GM18499 (cell line): Measurements from ENCODE around the gene ADAMTSL1.

Source experiments
- ATAC-seq: cut with Tn5 transposase; IDR thresholded peaks from one replicate; pipeline ENCODE4 v1.9.1; 2021; ENCODE audit warnings: moderate number of reproducible peaks; ENCODE audit not compliant: insufficient read depth, unreplicated experiment

The ADAMTSL1 gene

DNA sequence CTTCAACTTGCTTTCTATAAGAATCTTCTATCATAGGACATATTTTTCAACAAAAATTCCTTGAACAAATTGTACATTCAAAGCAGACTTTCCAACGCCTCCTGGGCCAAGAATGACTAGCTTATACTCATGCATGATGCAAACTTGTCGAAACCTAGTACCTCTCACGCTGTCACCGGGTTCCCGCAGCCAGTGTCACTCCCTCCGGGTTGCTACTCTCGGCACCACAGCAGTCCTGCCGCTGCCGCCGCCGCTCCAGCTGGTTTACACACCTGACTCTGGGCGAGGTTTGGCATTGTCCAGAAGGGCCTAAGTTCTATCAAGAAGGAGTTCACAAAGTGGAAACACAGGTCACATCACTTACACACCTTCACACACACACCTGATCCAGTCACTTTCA, 244.4 kb downstream of the ADAMTSL1 start:
- ATAC-seq = no peak

DNA sequence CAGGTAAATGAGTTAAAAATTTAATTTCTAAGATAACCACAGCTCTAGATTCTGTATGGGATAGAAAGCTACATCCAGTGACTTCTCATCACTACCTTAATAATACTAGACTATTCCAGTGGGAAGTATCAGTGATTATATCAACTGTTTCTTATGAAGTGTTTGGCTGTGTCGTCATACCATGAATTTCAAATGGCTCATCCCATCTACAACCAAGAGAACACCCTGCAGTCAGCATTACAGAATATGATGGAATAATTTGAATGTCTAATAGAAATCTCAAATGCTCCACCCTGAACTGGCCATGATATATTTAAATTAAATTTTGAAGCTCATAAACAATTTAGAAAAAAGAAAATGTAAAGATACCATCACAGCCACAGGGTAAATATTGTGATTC, 245.0 kb downstream of the ADAMTSL1 start:
- ATAC-seq = no peak

DNA sequence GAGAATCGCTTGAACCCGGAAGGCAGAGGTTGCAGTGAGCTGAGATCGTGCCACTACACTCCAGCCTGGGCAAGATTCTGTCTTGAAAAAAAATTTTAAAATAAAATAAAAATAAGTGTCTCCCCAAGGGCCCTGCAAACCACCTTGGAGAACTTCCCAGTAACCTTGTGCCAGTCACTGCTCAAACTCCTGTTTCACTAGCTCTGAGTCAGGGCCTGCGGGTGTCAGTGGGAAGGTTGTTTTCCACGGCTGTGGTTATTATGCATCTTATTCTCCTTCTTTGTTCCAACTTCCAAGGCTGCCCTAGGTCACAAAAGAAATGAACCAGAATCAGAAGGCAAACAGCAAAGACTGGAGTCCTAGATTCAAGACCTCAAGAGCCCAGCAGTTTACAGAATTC, 246.7 kb downstream of the ADAMTSL1 start:
- ATAC-seq = no peak

DNA sequence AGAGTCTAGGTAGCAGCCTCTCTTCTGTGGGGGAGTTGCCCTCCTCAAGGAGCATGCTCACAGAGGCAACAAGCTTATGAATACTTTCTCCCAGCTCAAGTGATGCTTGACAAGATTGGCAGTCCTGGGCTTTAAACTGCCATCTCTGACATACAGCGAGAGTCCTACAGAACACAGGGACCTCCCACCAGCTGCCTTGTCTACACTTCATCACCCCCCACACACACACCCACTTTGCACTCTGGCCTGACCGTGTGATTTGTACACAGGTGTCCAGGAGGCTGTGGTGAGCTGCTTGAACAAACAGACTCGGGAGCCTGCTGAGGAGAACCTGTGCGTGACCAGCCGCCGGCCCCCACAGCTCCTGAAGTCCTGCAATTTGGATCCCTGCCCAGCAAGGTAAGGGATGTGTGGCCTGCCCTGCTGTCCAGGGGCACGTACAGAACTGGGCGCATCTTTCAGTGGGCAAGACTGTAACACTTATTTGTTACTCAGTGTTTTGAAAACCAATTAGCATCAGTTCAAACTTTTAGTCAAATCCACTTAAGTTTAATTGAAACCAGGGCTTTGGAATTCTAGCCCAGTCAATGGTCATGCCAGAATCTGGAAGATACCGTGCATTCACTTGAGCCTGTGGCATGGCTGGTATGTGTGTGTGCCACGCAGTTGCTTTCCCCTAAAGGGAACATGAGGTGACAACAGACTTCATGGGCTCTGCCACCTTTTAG, 247.5 kb downstream of the ADAMTSL1 start:
- no peak for ATAC-seq

DNA sequence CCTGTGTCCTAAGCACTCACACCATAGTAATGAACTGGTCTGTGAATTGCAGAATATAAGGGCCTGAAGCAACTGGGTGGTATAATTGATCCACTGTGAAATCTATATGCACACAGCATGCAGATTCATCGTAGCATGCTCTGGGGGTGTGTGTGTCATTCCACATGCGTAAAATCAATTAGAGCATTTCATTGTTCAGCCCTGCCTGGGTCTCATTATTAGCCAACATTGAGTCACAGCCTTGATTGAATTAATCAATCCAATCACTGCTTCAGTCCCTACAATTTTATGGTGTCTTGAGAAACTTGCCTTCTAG, 248.0 kb downstream of the ADAMTSL1 start:
- no peak for ATAC-seq

DNA sequence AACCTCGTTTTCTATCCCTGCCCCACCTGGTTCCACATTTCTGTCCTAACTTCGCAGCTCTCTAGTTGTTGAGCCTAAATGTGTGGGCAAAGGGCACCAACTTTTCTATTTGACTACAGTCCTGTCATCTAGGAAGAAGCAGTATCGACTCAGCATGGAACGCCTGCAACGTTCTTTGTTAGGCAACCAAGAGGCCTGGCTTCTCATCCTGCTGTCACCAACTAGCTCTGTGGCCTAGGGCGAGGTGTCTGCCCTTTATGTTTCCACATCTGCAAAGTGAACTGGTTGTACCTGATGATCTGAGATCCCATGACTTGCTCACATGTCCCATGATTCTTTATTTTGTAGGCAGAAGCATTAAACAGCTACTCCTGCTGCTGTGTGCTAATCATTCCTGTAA, 248.9 kb downstream of the ADAMTSL1 start:
- no peak for ATAC-seq

DNA sequence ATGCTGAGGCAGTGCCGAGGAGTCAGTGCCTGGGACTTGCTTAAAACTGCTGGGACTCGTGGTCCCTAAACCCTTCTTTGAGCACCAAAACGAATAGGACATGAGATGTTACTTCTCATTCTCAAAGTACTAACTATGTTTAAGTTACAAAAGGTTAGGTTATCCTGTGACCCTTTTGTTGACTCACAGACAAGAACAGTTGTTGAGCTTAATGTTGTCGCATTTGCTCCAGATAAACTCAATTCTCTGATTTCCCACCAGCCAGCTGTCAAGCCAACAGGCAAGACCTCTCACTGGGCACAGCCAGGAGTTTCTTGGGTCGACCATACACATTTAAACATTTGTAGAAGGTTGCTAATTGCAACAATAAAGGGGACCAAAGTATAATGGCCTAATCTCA, 249.4 kb downstream of the ADAMTSL1 start:
- ATAC-seq = no peak

DNA sequence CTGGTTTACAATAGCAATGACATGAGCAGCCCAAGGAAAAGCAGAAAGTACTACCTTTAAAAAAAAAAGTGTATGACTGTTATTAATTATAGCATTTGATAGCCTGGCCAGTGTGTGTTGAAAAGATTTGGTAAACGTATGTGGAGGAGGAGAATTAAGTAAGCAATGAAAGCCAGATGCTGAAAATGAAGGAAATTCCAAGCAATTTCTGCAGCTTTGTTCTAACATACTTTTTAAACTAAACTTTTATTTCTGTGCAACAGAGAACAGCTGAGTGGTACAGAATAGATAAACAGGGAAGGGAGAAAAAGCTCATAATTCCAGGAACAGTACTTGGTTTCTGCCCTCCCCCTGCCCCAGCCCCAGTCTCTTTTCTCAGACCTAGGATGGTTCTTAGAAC, 252.6 kb downstream of the ADAMTSL1 start:
- ATAC-seq = no peak

DNA sequence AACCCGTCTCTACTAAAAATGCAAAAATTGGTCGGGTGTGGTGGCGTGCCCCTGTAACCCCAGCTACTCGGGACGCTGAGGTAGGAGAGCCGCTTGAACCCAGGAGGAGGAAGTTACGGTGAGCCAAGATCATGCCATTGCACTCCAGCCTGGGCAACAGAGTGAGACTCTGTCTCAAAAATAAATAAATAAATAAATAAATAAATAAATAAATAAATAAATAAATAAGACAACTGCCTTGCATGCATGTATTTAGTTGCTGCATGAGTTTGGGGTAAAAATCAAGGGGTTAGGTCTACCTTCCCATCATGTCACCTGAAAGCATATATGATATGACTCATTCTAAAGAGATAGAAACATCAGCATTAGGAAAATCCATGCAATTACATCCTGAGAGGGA, 254.0 kb downstream of the ADAMTSL1 start:
- no peak for ATAC-seq

DNA sequence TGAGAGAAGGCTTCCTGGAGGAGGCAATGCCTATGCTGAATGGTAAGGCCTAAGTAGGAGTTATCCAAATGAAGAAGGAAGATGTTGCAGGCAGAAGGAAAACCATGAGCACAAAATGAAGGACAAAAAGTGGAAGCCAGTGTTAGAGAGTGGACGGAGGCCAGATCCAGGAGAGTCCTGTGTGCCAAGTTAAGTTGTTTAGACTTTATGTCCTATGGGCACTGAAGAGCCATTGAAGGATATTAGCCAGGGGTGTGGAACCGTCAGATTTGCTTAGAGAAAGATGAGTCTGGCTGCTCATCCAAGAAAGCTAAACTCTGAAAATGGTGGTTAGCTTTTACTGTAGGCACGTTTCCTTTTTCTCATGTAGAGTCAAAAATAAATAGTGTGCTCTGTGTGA, 254.7 kb downstream of the ADAMTSL1 start:
- no peak for ATAC-seq

DNA sequence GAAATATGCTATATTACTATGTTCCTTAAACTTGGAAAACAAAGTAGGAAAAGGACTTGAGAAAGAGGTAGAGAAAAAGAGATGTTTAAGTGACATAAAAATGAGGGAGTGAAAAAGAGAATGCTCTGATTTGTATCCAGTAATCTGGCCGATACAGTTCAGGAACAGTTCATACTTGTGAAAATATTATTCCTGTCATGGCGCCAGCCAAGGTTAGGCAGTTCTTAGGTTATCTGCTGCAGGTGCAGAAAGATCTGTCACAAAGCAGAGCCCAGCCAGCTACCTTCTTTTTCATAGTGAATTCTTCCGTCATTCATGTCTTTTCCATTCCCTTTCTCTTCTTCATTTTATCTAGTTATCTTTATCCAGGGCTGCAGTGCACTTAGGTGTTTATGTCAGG, 256.3 kb downstream of the ADAMTSL1 start:
- no peak for ATAC-seq

DNA sequence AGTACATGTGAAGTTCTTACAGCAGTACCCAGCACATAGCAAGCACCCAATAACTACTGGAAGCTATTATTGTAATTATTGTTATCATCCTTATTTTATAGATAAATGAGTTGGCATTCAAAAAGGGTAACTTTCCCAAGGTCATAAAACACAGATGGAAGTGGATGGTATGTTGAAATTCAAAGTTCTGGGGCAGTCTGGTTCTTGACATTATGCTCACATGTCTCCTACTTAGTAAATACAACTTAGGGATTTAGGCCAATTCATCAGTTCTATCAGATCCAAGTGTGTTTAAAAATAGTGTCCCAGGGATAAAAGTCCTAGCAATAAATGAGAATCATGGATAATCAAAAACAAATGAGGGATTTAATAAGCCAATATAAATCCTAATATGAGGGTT, 265.2 kb downstream of the ADAMTSL1 start:
- no peak for ATAC-seq

DNA sequence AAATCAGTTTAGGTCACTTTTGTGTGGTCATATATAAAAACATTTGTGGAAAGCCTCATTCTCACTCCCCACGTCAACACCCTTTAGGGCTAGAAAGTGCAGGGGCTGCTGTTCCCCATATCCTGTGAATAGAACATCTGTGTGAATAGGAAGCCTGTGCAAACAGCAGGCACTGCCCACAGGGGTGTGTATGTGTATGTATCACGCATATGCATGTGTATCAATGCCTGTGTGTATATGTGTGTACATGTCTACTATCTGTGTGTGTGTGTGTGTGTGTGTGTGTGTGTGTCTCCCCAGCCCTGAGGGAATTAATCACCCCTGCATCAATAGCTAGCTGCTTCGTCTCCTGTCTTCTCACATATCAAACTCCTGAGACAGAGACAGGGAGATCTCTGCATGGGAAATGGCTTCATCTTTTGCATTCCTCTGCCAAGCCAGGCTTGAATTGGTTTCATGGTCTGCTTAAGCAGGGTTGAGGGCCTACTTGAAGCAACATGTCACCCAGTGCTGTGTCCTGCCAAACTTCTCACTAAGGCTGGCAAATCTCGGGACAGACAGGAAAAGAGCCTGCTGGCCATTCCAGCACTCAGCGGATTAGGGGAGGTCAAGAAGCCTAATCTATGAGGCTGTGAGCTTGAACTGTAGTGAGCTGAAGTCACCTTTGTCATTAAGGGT, 265.8 kb downstream of the ADAMTSL1 start:
- ATAC-seq = no peak

DNA sequence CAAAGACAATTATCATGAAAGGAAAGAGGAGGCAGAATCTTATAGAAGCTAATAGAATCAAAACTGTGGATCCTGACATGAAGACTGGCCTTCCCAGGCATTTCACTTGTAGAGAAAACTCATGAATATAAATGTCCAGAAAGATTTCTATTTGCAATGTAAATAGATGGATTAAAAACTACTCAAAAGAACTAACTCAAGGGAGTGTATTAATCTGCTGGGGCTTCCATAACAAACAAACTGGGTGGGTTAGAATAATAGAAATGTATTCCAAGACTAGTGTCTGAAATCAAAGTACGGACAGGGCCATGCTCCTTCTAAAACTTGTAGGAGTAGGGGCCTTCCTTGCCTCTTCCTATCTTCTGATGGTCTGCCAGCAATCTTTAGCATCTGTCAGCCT, 267.4 kb downstream of the ADAMTSL1 start:
- ATAC-seq = no peak

DNA sequence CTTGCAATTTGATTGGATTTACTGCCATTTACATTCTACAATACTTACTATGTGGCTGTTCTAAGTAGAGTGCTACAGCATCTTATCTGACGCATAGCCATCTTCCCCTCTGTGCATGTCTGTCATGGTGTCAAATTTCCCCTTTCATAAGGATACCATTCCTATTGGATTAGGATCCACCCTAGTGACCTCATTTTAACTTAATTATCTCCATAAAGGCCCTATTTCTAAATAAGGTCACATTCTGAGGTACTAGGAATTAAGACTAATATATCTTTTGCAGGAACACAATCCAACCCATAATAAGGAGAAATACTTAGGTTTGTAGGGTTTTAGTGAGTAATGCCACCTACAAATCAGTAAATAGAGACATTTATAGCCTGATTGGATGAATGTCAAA, 268.0 kb downstream of the ADAMTSL1 start:
- ATAC-seq = no peak

DNA sequence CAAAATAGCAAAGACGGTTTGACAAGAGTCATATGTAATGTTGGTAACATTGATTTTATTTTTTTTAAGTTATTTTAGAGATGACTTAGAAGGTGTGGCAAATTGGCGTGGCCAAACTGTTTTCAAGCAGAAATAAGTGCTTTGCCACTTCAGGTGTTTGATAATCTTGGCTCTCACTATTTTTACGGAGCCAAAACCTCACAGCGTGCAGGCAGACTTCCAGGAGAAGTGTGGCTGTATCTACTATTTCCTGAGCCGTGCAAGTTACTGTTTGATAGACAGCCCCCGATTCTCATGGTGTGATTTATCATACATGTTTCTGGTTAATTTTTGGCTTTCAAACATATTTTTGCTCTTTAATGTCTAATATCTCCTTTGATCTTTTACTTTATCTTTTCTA, 269.5 kb downstream of the ADAMTSL1 start:
- ATAC-seq = no peak

DNA sequence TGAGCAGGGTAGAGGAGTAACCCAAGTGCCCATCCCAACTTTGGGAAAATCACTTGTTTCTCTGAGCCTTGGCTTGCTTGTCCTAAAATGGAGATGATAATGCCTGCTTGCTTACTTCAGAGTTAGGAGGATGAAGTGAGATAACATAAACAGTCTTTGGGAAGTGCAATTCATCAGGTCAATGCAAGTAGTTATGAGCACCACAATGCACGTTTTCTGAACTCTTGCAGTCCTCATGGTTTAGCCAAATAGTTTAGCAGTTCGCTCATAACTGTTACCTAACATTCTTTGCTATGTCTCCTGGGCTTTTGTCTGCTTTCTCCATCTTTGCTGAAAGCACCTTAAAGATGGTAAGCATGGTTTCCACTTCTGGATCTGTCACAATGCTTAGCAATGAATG, 270.0 kb downstream of the ADAMTSL1 start:
- ATAC-seq = no peak

DNA sequence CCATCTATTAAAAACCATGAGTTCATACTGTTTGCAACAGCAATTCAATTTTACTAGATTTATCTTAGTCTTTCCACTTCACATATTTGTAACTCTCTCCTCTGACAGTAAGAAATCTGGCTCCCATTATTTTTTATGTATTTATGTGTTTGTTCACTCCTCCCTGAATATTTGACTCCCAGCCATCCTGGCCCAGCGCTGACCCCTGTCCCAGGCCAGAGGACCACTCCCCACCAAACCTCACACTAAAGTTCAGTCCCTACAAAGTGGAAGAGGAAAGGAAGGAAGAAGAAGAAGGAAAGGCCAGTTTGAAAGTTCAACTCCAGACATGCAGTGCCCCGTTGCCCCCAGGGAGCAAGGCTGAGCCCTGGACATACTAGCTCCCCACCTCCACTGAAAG, 271.8 kb downstream of the ADAMTSL1 start:
- ATAC-seq = no peak

DNA sequence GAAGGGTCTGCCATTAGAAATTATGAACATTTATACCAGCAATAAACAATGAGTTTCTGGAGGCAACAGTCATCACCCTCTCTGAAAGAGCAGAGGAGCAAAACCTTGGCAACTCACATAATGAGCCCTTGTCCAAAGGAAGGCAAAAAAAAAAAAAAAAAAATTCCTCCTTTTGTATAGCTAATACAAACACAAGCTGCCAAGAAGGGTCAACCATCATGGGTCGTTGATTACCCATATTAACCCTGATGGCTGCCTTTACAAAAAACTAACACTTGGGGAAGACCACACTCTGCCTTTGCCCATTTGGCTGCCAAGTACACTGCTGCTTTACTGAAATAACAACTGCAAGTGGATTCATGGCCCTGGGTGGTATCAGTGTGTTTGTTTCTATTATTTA, 272.7 kb downstream of the ADAMTSL1 start:
- no peak for ATAC-seq

DNA sequence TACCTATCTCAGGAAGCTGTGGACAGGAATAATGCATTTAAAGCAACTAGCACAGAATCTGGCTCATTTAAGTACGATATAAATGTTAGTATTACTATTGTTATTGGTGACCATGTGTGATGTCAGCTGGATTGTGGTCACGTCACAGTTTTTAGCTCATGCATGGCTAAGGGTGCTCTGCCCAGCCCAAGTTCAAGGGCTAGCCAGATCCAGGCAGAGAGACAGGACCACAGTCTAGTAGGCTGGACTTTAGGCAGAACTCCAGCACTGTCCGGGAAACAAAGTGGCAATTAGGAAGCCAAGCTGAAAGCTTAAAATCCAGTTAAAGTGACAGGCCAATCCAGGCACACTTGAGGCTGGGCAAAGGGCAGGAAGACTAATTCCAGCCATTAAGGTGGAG, 273.6 kb downstream of the ADAMTSL1 start:
- ATAC-seq = no peak

DNA sequence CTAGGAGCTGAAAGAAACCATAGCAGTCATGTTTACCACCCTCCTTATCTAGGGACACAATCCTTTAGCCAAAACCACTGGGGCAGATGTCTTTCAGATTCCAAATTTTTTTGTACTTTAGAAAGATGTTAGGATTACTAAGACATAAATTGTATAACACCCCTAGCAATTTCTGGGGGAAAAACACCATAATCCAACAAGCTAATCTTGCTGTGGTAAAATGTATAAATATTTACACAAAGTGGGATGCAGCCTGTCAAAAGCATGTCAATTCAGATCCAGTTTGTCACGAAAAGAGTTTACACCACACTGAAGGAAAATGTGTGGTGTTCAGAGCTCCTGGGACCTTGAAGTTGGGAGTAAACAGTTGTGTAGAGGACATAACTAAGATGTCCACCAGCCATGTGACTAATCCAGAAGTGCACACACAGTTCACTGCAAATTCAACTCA, 274.3 kb downstream of the ADAMTSL1 start:
- ATAC-seq = no peak

DNA sequence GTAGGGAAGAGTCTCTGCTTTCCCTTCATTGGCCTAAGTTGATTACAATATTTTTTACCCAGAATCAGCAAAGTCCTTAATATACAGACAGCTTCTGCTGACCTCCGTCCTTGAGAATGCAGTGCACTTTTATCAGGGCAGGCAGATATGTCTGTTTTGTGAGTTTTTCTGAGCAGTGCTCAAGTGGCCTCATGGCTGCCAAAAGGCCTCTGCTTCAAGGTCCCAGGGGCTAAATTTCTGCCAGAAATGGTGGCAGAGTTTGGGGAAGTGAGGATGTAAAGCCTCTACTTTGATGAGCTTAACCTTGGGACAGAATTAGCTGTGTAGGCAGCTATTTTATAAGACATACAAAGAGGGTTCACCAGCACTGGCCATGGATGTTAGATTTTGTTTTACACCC, 275.8 kb downstream of the ADAMTSL1 start:
- ATAC-seq = no peak
